Measurements from ENCODE around the gene DMPK.
A peak's percentile ranks its signal among the peaks of the same experiment; 100 is the strongest.

The DMPK gene, protein sequence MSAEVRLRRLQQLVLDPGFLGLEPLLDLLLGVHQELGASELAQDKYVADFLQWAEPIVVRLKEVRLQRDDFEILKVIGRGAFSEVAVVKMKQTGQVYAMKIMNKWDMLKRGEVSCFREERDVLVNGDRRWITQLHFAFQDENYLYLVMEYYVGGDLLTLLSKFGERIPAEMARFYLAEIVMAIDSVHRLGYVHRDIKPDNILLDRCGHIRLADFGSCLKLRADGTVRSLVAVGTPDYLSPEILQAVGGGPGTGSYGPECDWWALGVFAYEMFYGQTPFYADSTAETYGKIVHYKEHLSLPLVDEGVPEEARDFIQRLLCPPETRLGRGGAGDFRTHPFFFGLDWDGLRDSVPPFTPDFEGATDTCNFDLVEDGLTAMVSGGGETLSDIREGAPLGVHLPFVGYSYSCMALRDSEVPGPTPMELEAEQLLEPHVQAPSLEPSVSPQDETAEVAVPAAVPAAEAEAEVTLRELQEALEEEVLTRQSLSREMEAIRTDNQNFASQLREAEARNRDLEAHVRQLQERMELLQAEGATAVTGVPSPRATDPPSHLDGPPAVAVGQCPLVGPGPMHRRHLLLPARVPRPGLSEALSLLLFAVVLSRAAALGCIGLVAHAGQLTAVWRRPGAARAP

DNA sequence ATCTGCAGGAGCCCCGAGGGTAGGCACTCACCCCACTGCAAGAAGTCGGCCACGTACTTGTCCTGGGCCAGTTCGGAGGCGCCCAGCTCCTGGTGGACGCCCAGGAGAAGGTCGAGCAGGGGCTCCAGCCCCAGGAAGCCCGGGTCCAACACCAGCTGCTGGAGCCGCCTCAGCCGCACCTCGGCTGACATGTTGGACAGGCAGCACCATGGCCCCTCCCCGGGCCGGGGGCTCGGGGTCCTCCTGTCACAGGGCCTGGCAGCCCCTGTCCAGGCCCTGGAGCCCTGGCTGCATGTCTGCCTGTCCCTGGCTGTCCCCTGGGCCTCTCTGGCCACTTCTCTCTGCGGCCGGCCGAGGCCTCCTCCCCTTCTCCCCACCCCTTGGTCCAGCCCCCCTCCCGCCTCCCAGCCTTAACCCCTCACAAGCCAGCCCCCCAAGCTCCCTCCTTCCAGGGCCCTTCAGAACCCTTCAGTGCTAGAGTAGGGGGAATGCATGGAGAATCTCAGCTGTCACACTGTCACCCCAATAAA lies at the start of gene DMPK:
Gene DMPK, minus strand, starts transcription at position 329 of the 530 bp plus-strand sequence. Its CDS starts 138 bp downstream, at position 191.
- no peak for DNase-seq (ENCODE audit: low read depth)

DNA sequence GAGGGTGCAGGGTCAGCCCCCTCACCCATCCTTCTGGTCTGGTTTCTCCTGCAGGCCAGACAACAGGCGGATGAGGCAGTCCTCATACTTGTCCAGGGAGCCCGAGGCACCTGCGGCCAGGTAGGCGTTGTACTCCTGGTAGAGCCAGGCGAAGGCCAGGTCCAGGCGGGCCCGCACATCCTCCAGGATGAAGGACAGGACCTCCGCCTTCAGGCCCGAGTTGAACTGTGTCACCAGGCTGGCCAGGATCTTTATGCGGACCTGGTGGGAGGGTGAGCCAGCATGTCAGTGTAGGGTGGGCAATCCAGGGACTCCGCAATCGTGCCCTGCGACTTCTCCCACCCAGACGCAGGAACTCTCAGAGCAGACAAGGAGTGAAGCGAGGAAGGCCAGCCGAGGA lies 46.7 kb upstream of the DMPK start:
- no peak for DNase-seq (ENCODE audit: low read depth)

DNA sequence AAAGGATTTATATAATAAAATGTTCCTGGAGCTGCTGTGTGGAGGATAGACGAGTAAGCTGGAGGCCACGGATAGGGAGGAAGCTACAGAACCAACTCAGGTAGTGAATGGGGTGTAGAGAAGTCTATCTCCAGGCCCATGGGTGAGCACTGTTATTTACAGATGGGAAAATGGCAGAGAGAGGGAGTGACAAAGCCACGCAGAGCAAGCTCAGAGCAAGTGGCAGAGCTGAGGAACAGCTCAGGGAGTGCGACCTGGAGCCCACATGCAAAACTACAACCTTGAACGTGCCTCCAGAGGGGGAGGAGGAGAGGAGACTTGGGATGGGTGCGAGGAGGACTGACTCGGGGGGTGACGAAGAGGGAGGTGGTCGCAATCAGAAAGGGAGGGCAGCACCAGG lies 46.2 kb upstream of the DMPK start:
- no peak for DNase-seq (ENCODE audit: low read depth)

DNA sequence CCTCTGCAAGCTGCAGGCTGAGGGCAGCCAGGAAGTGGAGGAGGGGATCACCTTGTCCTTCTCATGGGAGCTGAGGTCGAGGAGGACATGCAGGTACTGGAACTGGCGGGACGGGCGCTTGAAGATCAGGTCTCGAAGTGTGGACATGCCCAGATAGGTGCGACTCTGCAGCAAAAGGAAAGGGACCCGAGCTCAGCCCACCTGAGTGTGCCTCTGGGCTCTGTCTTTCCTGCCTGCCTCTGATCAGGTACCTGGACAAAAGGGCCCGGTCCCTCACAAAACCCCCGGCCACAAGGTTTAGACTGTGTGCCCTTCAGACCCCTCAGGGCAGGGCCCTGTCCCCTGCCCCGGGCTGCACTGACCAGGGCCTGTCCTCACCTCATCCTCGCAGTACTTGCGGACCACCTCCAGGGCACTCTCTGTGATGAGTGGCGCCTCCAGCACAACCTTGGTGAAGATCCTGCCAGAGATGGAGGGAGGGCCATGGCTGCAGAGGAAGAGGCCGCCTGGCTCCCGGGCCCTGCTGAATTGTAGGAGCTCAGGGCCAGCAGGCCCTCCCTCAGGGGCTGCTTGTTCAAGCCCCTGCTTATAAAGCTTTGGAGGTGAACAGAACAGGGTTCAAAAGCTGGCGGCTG lies 45.3 kb upstream of the DMPK start:
- no peak for DNase-seq (ENCODE audit: low read depth)

DNA sequence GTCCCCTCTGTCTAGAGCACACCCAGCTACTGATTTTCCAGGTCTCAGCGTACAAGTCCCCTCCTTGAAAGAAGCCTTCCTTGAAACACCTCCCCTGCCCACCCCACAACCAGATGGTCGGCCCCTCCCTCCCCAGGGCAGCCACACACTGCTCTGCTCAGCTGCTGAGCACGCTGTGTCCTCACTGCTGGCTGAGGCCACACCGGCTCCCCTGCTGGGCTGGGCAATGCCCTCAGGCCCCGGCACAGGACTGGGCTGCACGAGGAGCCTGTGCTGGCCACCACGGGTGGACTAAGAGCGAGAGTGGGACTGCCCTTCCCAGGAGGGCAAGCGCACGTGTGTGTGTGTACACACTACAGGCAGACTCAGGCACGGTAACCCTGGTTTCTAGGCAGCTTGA lies 44.6 kb upstream of the DMPK start:
- no peak for DNase-seq (ENCODE audit: low read depth)

DNA sequence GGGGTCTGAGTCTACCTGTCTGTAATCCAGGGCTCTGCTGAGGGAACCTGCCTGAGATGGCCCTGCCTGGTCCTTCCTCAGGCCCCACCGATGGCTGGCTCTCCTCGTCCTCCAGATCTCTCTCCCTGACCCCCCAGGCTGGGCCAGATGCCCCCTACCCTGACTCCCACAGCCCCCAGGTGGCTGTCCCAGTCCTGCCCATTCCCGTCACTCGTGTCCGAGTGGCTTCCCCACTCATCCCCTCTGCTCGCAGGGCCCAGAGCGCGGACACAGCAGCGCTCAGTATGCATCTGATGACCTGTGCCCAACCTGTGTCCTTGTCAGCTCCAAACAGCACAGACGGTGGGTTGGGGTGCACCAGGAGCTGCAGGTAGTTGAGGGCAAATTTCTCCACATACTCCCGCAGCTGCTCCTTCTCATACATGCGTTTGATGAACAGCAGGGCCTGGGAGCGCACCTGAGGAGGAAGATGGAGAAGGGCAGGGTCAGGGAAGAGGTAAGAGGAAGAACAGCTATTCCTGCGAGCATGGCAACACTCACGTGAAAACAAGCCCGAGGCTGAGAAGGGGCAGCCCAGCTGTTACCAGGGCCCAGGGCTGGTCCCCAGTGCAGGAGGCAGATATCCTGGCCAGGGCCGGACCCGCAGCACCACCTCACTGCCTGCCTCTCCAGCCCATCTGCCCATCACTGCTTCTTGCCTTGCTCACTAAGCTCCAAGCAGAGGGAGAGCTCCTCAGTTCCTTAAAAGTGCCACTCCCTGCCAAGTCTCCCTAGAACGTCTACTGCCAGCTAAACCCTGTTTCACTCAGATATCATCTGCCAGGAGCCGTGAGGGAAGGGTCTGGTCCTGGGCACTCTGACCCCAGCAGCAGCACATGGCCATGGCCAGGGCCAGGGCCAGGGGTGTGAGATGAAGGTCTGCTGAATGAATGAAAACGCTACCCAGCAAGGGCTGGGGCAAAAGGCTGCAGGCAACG lies 43.9 kb upstream of the DMPK start:
- DNase-seq (ENCODE audit: low read depth) = no peak

DNA sequence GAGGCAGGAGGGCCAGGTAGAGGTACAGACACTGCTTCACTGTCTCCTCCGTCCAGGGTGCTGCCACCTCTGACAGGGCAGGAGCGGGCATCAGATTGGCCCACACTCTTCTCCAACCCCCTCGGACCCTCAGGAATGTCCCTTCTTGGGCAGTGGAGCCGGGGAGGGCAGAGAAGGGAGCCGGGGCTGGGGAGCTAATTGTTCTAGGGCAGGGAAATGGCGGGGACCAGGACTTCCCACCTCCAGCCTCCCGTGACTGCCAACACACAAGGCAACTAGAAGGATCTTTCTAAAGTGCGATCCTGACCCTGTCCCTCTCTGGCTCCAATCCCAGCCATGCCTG lies 42.9 kb upstream of the DMPK start:
- DNase-seq (ENCODE audit: low read depth) = no peak

DNA sequence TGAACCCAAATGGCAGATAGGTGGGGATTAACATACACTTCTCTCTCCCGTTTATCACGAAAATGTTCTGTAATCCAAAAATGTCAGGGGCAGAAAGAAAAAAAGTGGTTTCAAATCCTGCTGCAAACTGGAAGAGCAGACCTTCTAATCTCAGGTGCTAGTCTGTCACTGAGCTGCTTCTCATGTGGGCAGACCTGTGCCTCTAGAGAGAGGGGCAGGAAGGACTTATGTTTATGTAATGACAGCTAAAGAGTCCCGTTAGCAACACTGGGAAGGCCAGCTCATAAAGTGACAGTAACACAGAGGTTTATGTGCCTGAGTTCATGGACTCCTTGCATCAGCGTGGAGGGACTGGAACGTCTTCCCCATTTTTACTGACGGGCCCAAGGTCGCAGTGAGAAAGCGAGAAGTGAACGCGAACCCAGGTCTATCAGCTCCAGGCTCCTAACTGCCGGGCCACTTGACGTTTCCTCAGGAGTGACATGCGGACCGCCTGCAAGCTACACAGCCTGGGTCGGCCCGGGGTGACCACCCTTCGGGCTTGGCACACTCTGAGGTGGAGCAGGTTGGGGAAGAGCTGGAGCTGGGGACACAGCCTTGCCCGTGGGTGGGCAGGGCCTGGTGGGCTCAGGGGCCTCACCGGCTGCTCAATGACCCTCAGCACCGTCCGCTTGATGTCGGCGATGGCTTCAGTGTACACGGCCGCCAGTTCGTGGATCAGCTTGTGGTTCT lies 42.4 kb upstream of the DMPK start:
- no peak for DNase-seq (ENCODE audit: low read depth)

DNA sequence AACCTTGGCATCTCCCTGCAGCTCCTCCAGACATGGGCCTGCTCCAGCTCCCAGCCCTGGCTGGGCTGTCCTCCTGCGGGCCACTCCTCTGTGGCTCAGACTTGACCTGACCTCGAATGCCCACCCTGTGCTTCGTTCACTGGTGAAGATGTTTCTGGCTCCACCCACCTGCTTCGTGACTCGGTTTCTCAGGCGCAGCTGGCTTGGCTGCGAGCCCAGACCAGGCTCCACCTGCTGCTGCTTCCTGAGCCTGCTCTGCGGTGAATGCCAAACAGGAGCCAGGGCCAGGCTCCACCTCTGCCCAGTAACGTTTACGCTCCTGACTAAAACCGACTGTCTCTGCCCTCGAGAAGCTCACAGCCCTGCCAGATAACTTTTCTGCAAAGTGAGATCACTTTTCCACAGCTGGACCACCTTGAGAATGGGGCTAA lies 41.8 kb upstream of the DMPK start:
- DNase-seq (ENCODE audit: low read depth) = no peak

DNA sequence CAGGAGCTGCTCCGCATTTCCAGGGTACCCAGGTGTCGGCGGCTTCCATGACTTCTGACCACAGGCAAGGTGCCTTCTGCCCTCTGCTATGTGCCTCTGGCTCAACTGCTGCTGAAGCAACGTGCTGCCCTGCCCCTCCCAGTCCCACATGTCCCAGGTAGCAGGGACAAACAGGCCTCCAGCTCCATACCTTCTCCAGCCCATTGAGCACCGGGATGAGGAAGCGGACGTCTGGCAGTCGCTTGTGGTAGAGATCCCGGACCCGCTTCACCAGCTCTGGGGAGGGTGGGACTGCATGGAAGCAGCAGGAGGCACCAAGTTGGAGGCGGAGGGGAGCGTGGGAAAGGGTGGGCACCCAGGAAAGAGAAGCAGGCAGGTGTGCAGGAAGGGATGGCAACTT lies 40.9 kb upstream of the DMPK start:
- no peak for DNase-seq (ENCODE audit: low read depth)

DNA sequence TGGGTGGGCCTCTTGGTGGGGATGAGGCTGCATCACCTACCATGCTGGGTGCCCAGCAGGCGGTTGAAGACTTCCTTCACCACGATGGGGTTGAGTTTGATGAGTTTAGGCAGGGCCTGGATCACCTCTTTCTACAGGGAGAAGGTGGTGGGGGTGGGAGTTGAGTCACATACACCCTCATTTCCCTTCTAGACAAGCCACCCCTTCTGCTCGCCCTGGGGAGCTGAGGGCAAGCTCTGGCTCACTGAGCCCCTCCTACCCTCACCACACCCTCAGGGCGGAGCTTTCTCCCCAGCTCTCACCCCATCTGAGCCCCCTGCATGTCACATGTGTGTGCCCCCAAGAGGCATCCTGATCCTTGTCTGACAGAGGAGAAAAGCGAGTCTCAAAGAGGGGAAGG lies 40.4 kb upstream of the DMPK start:
- no peak for DNase-seq (ENCODE audit: low read depth)

DNA sequence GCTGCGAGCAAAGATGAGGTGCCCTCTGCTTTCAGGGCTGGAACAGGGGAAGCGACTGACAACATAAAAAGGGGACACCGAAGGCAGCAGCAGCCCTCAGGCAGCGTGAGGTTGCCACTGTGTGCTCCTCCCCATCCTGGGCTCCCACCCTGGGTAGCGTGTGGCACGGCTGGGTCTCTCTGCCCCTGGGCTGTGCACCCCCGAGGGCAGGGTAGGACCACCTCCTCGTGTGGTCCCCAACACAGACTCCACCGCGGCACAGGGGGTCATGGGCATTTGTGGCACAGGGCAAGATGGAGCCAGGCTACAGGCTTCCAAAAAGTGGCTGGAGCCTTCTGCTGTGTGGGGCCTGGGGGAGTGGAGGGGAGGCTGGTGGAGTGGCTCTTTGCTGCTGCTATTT lies 39.3 kb upstream of the DMPK start:
- no peak for DNase-seq (ENCODE audit: low read depth)

DNA sequence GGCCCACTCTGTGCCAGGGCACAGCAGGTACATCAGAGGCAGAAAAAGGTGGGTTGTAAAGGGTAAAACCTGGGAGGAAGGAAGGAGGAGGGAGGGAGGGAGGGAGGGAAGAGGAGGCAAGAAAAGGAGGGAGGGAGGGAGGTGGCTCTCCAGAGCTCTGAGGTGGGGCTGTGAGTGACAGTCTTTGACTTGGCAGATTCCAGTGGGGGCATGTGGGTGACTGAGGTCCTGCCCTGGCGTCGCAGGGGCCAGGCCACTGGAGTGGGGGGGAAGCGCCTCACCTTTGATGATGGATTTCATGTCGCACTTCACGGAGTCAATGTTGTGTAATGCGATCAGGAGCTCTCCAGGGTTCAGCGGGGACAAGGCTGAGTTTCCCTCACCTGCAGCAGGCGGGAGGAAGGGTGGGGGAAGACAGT lies 38.8 kb upstream of the DMPK start:
- DNase-seq (ENCODE audit: low read depth) = no peak

DNA sequence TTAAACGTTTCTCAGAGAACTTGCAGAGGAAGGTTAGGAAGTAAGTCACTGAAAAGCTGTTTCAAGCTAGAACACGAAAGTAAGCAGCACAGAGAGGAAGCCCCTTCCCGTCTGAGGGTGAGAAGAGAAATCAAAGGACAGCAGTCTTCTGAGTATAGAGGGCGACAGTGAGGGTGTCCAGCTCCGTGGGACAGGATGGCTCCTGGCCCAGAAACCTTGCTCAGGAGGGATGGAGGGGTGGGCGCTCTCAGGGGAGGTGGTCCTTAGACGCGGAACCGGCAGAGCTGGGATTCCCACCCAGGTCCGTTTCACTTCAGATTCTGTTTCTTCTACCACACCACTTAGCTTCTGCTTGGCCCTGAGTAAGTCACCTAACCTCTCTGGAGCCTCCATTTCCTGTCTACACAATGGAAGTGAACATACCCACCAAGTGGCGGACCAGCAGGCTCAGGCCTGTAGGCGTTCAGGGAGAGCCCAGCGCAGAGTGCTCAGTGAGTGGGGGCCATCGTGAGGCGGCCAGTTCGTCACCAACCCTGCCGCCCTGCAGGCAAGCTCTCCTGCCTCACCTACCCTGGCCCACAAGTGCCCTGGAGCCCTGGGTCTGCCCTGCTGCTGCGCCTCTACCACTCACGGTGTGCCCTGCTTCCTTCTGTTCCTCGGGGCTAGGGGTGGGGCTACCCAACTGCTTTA lies 38.3 kb upstream of the DMPK start:
- no peak for DNase-seq (ENCODE audit: low read depth)

DNA sequence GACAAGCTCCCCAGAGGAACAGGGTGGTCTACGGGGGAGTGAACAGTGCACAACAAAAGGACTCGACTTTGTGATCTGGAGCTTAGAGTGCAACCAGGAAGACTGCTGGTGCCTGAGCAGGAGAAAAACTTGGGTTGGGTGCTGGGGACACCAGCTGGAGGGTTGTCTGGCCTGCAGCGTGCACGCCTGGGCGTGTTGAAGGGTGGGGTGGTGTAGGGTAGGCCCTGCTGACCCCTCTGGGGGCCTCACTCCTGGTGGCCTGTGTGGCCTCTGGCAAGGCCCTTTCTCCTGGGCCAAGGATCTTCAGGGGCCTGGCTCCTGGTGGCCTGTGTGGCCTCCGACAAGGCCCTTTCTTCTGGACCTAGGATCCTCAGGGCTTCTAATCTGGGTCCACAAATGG lies 37.5 kb upstream of the DMPK start:
- DNase-seq (ENCODE audit: low read depth) = no peak

DNA sequence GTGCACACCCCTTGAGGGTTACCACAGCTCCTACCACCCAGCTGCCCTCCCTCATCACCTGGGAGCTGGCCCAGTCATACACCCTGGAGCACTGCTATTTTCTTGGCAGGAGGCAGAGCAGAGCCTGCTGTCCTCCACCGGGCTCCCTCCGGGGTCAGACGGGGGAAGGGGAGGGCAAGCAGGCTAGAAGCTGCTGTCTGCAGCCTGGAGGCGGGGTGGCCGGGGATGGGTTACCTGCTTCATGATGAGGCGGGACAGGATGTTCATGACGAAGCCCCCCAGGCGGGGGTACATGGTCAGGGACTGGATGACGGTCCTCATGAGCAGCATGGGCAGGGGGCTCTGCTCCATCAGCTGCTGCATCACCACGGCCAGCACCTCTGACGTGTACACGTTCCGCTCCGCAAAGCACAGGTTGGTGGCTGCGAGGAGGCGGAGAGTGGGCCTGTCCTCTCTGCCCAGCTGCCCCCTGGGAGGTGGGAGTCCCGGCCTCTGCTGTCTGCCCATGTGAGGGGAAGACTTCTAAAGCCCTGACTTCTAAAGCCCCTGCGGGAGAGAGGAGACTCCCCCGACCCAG lies 35.5 kb upstream of the DMPK start:
- DNase-seq (ENCODE audit: low read depth) = no peak

DNA sequence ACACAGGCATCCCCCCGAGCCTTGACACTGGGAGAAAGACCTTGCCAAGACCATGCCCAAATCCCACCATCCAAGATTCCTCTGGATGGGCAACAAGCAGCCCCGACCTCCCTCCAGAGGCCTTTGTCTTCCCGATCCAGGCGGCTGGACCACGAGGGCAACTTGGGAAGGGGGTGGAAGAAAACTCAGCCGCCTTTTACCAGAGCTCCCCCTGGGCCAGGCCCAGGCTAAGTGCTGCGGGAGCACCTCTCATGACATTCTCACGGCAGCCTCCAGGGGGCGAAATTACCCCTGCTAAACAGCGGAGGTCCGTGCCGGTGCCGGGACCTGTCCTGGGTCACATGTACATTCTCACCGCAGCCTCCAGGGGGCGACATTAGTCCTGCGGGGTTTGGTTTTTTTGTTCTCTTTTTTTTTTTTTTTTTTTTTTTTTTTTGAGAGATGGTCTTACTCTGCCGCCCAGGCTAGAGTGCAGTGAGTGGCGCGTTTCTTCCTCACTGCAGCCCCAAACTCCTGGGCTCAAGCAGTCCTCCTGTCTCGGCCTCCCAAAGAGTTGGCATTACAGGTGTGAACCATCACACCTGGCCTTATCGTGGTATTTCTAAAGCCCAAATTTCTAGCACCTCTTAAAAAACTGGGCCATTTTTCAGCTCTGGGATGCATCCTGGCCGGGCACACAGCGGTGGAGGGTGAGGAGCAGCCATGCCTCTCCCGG lies 34.9 kb upstream of the DMPK start:
- DNase-seq (ENCODE audit: low read depth) = peak; percentile 70

DNA sequence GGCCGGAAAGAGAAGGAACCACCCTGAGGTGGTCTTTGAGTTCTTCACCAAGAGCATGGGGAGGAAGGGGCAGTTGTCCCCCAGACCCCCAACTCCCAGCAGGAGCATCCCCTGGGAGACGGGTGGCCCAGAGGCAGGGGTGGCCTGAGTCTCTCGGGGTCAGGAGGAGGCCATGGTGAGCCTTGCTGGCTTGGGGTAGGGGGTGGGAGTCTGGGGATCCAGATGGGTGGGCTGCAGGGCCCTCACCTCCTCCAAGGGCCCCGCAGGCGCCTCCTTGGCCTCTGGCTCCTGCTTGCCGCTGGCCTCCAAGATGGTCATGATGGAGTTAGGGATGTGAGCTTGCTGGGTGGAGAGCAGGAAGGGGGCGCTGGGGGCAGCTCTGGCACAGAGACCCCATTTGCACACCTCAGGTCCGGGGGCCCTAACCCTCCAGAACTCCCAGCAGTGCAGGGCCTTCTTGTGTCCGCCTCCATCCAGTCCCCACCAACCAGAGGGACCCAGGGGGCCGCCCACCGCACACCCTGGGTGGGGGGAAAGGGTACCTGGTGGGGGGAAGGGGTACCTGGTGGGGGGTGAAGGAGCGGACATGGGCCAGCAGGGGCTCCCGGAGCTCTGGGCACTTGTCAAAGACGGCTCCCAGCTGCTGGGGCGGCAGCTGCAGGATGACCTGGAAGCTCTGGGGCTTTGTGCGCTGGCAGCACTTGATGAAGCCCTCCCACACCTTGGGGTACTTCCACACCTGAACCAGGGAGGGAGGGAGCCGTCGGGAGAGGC lies 34.1 kb upstream of the DMPK start:
- no peak for DNase-seq (ENCODE audit: low read depth)

Data from non-pigmented ciliary epithelial cell (primary cell).